HG03457 (cell line): Measurements from ENCODE around the gene SPPL3.
"Not testable (repeated sequence)": the region's sequence is repeated elsewhere in the genome, so short reads cannot be mapped to it uniquely, and the experiment has no call there.

ENCODE experiments used
- ATAC-seq: cut with Tn5 transposase; IDR thresholded peaks from one replicate; pipeline ENCODE4 v1.9.1; 2021; ENCODE audit warnings: moderate number of reproducible peaks; ENCODE audit not compliant: unreplicated experiment

Gene SPPL3

DNA sequence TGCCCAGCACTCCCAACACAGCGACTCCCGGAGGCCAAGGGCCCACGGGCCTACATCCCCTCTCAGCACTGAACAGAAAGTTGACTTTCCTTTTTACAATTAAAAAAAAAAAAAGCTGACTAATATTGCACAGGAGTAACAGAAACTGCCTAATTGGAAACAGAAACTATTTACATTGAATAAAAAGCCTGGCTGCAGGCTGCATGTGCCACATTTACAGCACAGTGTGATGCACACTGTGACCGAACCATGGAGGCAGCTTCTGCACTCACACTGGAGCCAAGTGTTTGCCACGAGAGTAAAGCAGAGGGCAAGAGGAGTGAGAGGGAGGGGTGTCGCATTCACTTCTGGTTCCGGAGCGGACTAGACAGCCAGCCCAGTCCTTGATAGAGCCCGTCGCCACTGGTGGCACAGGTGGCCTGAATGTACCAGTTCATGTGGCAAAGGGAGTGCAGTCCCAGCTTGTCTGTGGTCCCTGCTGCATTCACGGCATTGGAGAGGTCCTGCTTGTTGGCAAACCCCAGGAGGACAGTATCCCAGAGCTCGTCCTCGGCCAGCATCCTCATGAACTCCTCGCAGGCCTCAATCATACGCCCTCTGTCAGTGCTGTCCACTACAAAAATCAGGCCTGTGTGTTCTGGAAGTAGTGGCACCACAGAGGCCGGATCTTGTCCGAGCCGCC is 59.2 kb downstream of the SPPL3 start:
- ATAC-seq, result no peak

DNA sequence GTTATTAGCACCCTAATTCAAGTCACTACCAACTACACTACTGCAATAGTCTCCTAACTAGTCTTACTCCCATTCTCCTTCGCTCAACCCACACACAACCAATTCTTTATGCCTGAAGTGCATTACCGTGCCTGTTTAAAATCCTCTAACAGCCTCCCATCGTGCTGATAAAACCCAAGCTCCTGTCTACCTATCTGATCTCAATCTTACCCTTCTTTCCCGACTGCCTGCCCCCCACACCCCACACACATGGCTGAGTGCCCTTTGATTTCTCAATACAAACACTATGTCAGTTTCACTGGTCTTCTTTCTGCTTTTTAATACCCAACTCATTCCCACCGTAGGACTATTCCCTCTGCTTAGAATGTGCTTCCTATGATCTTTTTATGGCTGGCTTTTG is 59.9 kb downstream of the SPPL3 start:
- ATAC-seq, result no peak

DNA sequence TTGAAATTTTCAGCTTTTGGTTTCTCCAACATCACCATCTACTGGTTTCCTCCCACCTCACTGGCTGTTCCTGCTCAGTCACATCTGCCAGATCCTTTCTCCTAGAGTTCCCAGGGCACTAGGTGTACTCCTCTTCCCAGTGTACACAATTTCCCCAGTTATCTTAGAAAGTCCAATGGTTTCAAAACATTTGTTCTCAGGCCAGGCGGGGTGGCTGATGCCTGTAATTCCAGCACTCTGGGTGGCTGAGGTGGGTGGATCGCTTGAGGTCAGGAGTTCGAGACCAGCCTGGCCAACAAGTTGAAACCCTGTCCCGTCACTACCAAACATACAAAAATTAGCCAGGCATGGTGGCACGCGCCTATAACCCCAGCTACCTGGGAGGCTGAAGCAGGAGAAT is 60.7 kb downstream of the SPPL3 start:
- ATAC-seq, result no peak

DNA sequence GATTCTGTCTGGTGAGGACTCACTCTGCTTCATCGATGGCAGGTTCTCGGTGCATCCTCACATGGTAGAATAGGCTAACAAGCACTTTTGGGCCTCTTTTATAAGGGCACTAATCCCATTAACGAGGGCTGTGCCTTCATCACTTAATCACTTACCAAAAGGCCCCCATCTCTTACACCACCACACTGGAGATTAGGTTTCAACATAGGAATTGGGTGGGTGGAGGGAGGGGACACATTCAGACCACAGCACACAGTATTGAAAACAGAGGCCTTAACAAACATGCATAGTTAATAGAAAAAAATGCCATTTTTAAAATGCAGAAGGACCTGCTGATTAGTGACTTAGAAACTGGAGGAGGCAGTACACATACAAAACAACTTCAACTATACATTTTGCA is 61.6 kb downstream of the SPPL3 start:
- no peak for ATAC-seq

DNA sequence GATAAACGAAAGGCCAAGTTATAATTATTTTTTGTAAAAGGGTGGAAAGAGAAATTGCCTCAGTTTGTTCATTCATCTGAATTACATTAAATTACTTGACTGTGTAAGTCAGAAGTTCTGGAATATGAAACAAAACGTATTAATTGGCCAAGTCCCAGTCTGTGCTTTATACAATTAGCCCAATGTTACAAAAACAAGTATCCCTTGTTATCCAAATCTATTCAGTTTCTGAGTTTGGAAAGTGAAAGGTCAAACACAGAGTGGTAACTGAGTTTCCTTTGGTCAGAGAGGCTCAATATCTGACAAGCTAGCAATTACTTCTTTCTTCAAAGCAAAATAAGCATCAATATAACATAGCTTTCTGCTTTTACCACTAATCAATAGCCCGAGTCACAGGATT is 62.6 kb downstream of the SPPL3 start:
- ATAC-seq, result no peak

DNA sequence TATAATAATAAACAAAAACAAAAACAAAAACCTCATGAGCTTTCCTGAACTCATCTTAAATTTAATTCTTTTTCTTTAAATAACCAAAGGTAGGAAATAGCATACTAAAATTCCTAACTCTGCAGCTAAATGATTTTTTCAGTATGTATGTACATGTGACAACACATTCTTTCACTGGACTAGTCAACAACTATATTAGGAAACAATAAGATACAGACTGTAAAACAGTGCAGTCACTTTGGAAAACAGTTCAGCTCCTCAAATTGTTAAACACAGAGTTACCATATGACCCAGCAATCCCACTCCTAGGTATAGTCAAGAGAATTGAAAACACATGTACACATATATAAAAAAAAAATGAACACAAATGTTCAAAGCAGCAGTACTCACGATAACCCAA is 64.7 kb downstream of the SPPL3 start:
- ATAC-seq, result no peak

DNA sequence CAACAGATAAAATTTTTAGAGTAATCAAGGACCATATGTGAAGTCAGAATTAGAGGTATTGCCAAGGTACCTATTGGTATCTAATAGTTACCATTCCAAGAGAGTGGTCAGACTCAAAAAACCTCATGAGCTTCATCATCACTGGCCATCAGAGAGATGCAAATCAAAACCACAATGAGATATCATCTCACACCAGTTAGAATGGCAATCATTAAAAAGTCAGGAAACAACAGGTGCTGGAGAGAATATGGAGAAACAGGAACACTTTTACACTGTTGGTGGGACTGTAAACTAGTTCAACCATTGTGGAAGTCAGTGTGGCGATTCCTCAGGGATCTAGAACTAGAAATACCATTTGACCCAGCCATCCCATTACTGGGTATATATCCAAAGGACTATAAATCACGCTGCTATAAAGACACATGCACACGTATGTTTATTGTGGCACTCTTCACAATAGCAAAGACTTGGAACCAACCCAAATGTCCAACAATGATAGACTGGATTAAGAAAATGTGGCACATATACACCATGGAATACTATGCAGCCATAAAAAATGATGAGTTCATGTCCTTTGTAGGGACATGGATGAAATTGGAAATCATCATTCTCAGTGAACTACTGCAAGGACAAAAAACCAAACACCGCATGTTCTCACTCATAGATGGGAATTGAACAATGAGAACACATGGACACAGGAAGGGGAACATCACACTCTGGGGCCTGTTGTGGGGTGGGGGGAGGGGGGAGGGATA is 65.4 kb downstream of the SPPL3 start:
- ATAC-seq, result not testable (repeated sequence)

DNA sequence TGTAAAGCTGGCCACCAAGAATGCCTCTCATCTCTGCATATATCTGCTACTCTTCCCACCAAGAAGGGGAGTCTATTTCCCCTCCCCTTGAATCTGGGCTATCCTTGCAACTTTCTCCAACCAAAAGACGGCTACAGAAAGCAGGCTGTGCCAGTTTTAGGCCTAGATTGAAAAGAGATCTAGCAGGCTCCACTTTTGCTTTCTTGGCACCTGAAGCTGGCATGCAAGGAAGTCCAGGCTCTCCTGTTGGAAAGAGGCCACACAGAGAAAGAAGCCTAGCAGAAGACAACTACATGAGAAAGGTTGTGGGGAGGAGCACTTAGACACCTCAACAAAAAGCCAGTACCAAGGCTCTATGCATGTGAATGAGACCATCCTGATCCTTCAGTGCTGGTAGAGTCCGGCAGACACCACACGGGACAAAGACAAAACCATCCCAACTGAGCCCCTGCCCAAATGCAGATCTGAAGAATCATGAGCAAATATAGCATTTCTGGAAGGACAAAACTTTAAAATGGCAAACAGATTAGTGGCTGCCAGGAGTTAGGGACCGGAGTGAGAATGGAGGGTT is 68.0 kb downstream of the SPPL3 start:
- ATAC-seq, result no peak

DNA sequence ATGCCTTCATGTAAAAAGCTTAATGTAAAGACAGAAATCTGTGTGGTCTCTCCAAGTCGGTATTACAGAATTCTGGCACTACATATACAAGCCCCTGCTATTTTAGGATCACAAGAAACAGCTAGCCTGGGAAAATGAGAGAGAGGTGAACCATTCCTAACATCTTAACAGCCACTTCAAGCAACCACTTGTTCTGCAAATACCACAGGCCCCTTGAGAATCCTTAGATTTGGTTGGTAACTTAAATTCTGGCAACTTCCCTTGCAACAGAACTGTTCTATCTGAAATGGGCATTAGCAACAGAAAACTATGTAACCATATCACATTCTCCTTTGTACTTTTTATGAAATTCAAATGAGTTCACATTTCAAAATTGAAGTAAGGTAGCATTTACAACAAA is 68.5 kb downstream of the SPPL3 start:
- no peak for ATAC-seq

DNA sequence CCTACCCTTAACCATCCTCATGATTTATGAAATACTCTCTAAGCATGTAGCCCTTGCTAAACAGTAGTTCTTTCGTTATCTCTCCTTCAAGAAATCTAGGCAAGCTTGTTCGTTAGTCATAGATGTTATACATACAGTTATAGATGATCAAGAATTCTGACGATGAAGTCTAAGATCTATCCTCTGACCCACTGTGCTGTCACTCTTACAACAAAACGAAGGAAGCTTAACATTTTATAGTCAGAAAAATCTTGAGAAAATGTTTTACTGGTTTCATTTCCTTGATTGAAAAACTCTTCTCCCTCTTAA is 68.9 kb downstream of the SPPL3 start:
- no peak for ATAC-seq

DNA sequence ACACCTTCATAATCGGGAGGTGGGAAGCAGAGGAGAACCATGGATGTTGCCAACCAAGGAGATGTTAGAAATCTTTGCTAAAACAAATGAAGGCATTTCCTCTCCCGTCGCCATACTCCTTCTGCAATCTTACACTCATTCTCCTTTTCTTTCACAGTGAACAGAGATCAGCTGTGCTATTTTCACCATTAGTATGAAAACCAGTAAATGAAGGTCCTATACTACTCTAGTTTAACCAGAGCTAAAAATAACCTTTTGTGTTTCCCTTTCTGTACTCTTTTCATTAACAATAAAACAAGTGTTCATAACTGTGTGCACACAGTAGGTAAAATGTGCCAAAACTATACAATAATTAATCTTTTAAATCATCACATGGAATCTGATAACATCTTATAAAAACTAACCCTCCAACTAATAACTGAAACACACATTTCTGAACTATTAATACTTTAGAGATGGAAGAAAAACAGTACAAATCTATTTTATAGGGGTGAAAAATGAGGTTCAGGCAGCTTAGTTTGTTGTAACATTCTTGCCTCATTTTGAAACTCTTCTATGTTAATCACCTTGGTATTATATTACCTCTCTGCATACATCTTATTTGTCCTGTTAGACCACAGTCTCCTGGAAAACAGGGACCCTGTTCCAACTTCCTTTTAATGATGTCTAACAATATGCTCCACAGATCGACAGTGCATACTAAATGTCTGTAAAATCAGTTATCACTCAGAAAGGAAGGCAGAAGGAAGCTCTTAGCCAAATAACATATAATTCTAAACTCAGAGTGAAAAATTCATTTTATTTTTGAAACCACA is 69.5 kb downstream of the SPPL3 start:
- ATAC-seq, result no peak

DNA sequence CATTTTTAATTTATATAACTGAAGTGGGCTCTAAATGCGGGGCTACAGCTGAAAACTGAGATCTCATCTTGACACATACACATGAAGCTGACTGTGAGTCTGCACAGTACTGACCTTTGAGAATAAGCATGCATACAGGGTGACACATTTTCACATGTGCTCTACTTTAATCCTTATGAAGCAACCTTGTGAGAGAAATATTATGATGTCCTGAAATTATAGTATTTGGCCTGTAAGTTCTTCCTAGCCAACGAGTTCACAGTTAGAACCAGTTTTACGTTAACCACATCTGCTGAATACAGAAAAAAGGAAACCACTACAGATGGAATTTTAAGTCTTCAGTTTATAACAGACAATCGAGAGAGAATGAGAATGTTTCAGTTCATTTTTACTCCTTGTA is 70.3 kb downstream of the SPPL3 start:
- ATAC-seq, result no peak

DNA sequence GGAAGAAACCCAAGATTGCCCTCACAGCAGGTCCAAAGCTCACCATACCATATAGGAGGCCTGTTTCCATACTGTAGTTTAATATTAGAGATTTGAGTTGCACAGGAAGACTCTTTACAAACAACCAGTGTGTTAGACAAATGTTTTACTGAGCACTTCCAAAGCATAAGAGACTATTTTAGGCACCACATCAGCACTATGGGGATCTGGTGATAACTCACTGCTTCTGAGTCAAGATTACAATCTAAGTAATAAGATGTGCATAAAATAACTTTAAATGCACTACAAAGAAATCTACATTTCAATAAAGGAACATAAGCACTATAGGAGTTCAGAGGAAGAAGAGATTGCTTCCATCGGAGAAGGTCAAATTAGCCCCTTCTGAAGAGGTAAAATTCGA is 71.4 kb downstream of the SPPL3 start:
- no peak for ATAC-seq

DNA sequence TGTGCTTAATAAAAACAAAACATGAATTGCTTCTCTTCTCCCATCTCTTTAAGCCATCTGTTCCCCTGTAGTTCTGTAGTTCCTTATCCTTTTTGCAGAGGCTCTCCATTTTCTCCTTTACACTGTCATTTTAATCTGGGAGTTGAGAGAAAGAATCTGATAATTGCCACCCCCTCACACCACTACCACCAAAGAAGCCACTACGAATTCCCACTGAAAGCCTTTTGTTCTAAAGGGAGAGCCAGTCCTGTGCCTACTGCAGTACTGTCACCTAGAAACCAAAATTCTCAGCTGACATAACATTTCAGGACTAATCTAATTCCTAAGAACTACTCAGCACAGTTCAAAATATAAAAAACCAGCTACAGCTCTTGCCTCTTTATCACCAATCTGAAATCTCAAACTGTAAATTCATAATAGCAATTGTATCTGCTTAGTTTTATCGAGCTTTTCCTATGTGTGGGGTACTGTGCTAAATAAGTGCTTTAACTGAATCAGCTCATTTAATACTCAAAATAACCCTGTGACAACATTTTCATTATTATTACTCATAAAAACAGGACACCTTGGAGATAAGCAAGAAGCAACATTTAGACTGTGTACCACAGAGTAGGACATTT is 72.4 kb downstream of the SPPL3 start:
- ATAC-seq, result no peak

DNA sequence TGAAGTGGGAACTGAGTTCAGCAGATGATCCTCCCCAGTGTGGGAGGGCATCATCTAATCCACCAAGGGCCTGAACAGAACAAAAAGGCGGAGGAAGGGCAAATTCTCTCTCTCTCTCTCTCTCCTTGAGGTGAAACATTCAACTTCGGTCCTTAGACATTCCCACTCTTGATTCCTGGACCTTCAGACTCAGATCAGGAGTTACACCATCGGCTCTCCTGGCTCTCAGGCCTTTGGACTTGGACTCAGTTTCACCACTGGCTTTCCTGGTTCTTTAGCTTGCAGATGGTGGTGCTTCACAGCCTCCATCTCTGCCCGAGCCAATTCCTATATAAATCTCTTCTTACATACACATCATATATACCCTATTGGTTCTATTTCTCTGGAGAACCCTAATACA is 73.2 kb downstream of the SPPL3 start:
- no peak for ATAC-seq

DNA sequence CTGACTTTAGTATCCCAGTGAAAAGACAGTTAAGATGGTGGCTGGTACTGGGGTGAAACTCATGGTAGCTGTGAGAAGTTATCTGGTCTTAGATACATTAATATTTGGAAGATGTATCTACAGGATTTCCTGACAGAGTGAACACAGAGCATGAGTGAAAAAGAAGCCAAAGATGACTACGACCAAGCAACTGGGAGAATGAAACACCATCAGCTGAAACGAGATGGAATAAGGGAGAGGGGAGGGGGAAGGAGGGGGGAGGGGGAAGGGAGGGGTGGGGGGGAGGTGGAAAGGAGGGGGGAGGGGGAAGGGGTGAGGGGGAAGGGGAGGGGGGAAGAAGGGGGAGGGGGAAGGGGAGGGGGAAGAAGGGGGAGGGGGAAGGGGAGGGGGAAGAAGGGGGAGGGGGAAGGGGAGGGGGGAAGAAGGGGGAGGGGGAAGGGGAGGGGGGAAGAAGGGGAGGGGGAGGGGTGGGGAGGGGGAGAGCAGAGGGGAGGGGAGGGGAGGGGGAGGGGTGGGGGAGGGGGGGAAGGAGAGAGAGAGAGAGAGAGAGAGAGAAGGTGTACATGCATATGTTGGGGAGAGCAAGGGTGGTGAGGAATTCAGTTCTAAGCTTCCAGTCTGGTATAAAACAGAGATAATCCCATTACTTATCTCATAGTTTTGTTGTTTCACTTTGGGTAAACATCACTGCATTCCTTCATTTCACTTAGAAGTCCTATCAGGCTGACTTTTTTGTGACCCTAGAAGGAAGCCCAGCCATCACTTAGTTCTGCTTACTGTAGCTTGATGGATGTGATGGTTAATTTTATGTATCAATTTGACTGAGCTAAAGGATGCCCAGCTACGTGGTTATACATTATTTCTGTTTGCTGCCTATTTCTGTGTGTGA is 73.9 kb downstream of the SPPL3 start:
- ATAC-seq, result no peak

DNA sequence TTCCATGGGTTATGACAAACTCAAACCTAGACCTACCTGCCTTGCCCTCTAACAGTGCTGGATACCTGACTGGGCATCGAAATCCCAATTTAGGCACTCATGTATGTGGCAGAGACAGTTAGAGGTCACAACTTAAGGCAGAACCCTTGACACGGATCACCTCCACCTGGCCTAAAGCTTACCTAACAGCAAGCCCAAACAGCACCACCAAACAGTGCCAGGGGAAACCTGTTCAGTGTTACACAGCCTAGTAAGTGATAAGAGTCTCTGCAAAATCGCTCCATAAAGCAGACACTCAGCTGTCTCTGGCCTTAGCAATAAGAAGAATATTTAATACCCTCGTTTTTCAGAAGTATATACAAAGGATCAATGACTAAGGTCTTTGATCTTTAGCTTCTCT is 77.8 kb downstream of the SPPL3 start:
- no peak for ATAC-seq

DNA sequence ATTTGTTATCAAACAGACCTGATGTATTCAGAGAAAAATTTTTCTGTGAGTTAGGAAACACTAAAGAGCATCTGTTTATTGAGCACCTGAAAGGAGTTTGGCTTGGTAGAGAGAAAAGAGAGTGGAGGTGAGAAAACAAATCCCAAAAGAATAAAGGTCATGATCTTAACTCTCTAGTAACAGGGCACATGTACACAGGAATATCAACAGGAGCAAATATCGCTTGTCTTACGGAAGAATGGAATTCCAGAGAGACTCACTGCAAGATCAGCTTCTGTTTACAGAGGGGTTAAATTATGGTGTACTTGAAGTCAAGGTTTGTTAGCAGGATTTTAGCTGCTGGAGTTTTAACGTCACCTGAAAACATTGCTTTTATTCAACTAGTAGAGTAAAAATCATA is 78.8 kb downstream of the SPPL3 start:
- no peak for ATAC-seq

DNA sequence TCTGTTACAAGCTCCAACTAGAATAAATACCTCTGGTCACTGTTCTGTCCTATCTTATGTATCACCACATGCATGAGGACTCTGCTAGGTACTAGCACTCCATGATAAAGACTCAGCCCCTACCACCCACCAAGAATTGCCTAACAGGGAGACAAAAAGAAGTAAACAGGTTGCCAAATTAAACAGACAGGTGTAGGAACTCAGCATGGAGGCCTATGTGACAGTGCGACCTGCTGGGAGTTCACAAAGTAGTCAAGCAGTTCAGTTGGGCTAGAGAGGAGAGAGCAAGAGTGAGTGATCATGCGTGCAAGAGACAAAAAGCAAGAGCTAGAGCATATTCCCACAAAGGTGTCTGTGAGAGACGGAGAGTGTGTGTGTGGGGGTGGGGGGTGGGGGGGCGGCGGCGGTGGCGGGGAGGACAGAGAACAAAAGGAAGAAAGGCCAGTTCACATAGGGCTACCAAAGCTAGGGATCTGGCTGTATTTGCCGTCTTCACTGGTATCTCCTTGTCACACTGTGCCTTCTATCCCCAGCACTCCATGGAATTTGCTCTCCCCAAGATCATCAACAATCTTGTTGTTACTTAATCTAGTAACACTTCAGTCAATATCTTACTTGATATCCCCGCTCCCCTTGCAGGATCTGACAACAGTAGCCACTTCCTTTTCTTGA is 81.2 kb downstream of the SPPL3 start:
- no peak for ATAC-seq

DNA sequence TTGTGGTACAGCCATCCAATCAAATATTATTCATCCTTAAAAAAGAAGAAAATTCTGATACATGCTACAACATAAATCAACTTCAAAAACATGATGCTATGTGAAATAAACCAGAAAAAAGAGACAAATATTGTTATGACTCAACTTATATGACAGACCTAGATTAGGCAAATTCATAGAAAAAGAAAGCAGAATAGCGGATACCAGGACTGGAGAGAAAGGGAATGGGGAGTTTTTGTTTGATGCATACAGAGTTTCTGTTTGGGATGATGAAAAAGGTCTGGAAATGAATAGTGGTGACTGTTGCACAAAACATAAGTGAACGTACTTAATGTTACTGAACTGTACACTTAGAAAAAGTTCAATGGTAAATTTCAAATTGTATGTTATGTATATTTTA is 82.3 kb downstream of the SPPL3 start:
- ATAC-seq, result no peak
